ENCODE results near the gene CDK11A. TPM values are rescaled to one million over a fixed set of nuclear protein-coding genes. Genes with fewer than 3 reads are reported as not detected.
"Not testable (repeated sequence)": the region's sequence is repeated elsewhere in the genome, so short reads cannot be mapped to it uniquely, and the experiment has no call there.

The CDK11A gene
- total RNA-seq, 1 donor from 2014 or later, result 26.0 TPM

DNA sequence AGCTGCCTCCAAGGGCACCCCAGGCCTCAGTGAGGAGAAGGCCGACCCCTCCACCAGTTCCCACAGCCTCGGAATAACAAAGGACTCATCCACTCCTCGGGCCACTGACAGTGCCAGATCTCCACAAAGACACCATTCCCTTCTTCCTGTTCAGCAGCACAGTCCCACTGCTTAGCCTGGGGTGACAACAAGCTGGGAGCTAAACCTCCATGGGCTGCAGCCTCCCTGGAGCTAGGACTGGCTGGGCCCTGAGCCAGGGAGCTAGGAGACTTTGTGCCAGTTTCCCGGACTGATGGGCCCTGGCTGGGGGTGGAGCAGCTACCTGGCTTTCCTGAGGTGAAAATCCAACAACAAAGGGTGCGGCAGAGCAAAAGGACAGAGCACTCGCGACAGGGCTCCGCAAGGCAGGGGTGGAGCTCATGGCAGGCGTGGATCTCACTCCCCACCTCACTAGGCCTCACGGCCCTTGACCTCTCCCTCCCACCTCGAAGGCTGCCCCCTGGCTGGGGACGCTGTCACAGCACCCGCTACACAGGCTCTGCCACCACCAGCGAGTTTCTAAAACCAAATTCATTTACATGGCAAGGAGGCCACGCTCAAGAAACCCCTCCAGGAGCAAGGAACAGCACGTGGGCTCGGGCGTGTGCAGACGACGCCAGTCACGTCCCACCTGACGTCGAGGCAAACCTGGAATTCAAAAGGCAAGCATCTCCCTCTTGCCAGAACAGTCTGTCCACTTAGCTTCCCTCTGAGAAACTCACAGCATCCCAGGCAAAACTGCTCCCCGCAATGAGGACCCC is 45.4 kb downstream of the CDK11A start:
- H3K36me3 Mint-ChIP-seq (ENCODE audit: low read depth), result peaks cover 3% of the 10 kb centered on the region
- TF ChIP-seq CTCF (IDR thresholded peaks at IDR 0.05), result peak; percentile 25
- peak overlapping the region; percentile 41 for H3K27ac Mint-ChIP-seq (ENCODE audit: unreplicated experiment)
- H3K4me1 Mint-ChIP-seq (ENCODE audit: low read depth), result peaks cover 30% of the 10 kb centered on the region
- peak; percentile 63 for DNase-seq (ENCODE audit: low spot score)
- H3K27me3 Mint-ChIP-seq (ENCODE audit: low read depth), result no peaks in the 10 kb centered on the region
- no peaks in the 10 kb centered on the region for H3K9me3 Mint-ChIP-seq (ENCODE audit: low read depth)
- no peak overlapping the region for H3K4me3 Mint-ChIP-seq (ENCODE audit: unreplicated experiment)

DNA sequence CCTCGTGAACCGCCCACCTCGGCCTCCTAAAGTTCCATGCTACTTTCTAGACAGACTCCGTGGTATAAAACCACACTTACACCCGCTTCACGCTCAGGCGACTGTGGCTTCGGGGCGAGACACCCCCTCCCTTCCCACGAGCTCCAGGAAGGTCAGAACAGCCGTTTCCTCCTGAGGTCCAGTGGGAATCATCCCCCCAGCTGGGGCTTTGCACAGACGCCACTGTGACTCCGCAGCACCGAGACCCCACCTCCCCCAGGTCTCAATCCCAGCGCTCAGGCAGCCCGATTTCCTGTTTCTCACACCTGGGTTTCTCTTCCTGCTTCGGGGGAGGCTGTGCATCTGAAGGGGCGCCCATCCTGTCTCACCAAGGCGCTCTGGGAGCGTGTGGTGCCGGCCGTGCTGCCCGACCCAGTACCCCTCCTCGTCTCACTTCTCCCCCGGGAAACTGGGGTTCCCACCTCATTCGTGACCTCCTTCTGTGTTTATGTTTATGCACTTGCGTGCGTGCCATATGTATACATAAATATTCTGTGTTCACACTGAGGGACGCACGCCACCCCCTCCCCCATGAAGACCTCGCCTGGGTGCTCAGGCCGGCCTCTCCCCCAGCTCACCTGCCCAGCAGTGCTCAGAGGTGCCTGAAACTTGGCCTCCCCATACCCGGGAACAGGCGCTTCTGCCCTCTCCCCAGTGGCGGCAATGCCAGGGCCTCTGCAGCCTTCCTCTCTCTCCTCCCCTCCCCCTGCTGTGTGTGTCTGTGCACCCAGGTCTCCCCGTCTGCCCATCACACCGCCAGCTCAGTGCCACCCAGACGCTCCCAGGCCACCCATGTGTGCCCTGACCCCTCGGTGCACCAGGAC is 46.2 kb downstream of the CDK11A start:
- H3K4me1 Mint-ChIP-seq (ENCODE audit: low read depth), result peaks cover 27% of the 10 kb centered on the region
- peaks cover 5% of the 10 kb centered on the region for H3K36me3 Mint-ChIP-seq (ENCODE audit: low read depth)
- no peak overlapping the region for H3K4me3 Mint-ChIP-seq (ENCODE audit: unreplicated experiment)
- H3K27ac Mint-ChIP-seq (ENCODE audit: unreplicated experiment), result peak overlapping the region; percentile 41
- DNase-seq (ENCODE audit: low spot score), result peak; percentile 79
- H3K9me3 Mint-ChIP-seq (ENCODE audit: low read depth), result no peaks in the 10 kb centered on the region
- no peak for TF ChIP-seq CTCF (IDR thresholded peaks at IDR 0.05)
- H3K27me3 Mint-ChIP-seq (ENCODE audit: low read depth), result no peaks in the 10 kb centered on the region

DNA sequence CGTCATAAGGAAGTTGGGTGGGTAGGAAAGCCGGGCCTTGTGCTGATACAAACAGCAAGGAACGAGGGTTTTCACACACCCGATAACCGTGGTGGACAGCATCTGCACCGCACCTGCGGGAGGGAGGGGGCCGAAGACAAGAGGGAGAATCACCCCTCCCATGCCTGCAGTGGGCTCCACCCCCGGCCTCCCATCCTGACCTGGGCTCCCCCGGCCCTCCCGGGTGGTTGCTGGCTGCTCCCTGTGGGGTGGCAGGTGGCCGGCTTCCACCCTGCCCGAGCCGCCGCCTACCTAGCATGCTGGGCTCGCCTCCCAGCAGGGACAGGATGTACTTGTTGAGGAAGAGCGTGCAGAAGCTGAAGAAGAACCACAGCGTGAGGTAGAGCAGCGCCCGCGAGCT is 48.1 kb downstream of the CDK11A start:
- H3K36me3 Mint-ChIP-seq (ENCODE audit: low read depth); H3K4me3 Mint-ChIP-seq (ENCODE audit: unreplicated experiment); H3K27me3 Mint-ChIP-seq (ENCODE audit: low read depth); H3K27ac Mint-ChIP-seq (ENCODE audit: unreplicated experiment); H3K9me3 Mint-ChIP-seq (ENCODE audit: low read depth): not testable (repeated sequence)
- H3K4me1 Mint-ChIP-seq (ENCODE audit: low read depth), result peaks cover 23% of the 10 kb centered on the region
- peak; percentile 51 for DNase-seq (ENCODE audit: low spot score)

- H3K36me3 Mint-ChIP-seq (ENCODE audit: low read depth), result not testable (repeated sequence)
Measured at GRCh38 chr1:1675218-1675617, 48.9 kb downstream of the CDK11A start.

DNA sequence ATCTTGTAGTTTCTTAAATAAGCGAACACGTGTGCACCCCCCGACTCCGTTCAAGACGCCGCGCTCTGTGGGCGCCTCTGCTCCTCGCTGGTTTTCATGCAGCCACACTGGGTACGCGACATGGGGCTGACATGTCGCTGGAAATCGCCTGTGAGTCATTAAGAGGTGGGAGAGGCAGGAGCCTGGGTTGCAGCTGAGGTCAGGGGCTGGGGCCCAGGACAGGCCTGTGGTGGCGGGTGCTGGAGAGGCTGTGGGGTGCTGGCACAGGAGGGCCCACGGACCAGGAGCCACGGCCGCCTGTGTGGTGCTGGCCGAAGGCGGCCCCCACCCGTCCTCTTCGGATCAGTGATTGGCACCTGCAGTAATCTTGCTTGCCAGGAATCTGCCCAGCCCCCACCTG is 49.4 kb downstream of the CDK11A start:
- not testable (repeated sequence) for H3K9me3 Mint-ChIP-seq (ENCODE audit: low read depth); H3K36me3 Mint-ChIP-seq (ENCODE audit: low read depth); H3K27me3 Mint-ChIP-seq (ENCODE audit: low read depth); H3K27ac Mint-ChIP-seq (ENCODE audit: unreplicated experiment); H3K4me3 Mint-ChIP-seq (ENCODE audit: unreplicated experiment)
- peak; percentile 52 for DNase-seq (ENCODE audit: low spot score)
- H3K4me1 Mint-ChIP-seq (ENCODE audit: low read depth), result peaks cover 15% of the 10 kb centered on the region

More at GRCh38 chr1:1675218-1675617, 48.9 kb downstream of the CDK11A start:
- H3K27me3 Mint-ChIP-seq (ENCODE audit: low read depth); H3K27ac Mint-ChIP-seq (ENCODE audit: unreplicated experiment); H3K9me3 Mint-ChIP-seq (ENCODE audit: low read depth); H3K4me3 Mint-ChIP-seq (ENCODE audit: unreplicated experiment); DNase-seq (ENCODE audit: low spot score): not testable (repeated sequence)
- peaks cover 15% of the 10 kb centered on the region for H3K4me1 Mint-ChIP-seq (ENCODE audit: low read depth)

GRCh38 chr1:1672181-1672965 is 51.8 kb downstream of the CDK11A start:
- Mint-ChIP-seq H3K4me3 (ENCODE audit: unreplicated experiment) (no peak overlapping the region), H3K27ac (ENCODE audit: unreplicated experiment) (no peak overlapping the region)

More at GRCh38 chr1:1672181-1672965, 51.8 kb downstream of the CDK11A start:
- Mint-ChIP-seq H3K27me3 (ENCODE audit: low read depth) (no peaks in the 10 kb centered on the region), H3K9me3 (ENCODE audit: low read depth) (no peaks in the 10 kb centered on the region), H3K4me1 (ENCODE audit: low read depth) (no peaks in the 10 kb centered on the region), H3K36me3 (ENCODE audit: low read depth) (peaks cover 15% of the 10 kb centered on the region)
- no peak for TF ChIP-seq CTCF (IDR thresholded peaks at IDR 0.05)
- peak; percentile 63 for DNase-seq (ENCODE audit: low spot score)
